IMR-90 (cell line): ENCODE data around the gene PSTK. TPM values are rescaled to one million over a fixed set of nuclear protein-coding genes. Genes with fewer than 3 reads are reported as not detected.

ENCODE experiments used
- ATAC-seq: fragments of 200-7000 bp; cut with Tn5 transposase; 2 replicates; pipeline ENCODE4 v1.9.1; 2020; ENCODE audit warnings: low read depth, mild to moderate bottlenecking, moderate library complexity
- BruUV-seq: library from RNA; stranded (reverse); fragments of 400-500 nt; replicated peaks from 2 replicates; lab custom pipeline; 2021; lab: Mats Ljungman, UMichigan
- CTCF ChIA-PET: fragments of 300-600 bp; formaldehyde crosslinking; extraction: SDS; loops from one replicate; lab custom pipeline; 2021; ENCODE audit warnings: antibody characterized with exemption; lab: Yijun Ruan, JAX
- POLR2A ChIA-PET: fragments of 300-600 bp; sonication (Branson Sonifier 250); formaldehyde crosslinking; loops from one replicate; lab custom pipeline; 2022; ENCODE audit warnings: antibody characterized with exemption; ENCODE audit not compliant: unreplicated experiment; lab: Charles Lee
- DNase-seq: peaks from one replicate; pipeline ENCODE4 v3.0.0; 2013
- H2AFZ ChIP-seq: replicated peaks from 2 replicates; pipeline ENCODE3; 2013; ENCODE audit warnings: low read length, mild to moderate bottlenecking; ENCODE audit not compliant: poor library complexity
- H2AK5ac ChIP-seq: 2 replicates; pipeline ENCODE4 v1.6.1; 2013; ENCODE audit warnings: low read depth, low read length, inconsistent platforms
- H2AK9ac ChIP-seq: replicated peaks from 2 replicates; pipeline ENCODE3; 2013; ENCODE audit warnings: mild to moderate bottlenecking, low read depth, low read length, moderate library complexity; ENCODE audit not compliant: poor library complexity
- H2BK120ac ChIP-seq: 2 replicates; pipeline ENCODE4 v1.6.1; 2013; ENCODE audit warnings: low read depth, low read length, inconsistent platforms
- H2BK15ac ChIP-seq: 3 replicates; pipeline ENCODE4 v1.6.1; 2013; ENCODE audit warnings: low read depth, low read length, inconsistent platforms
- H2BK20ac ChIP-seq: 2 replicates; pipeline ENCODE4 v1.6.1; 2013; ENCODE audit warnings: low read depth, mild to moderate bottlenecking, inconsistent platforms, low read length, moderate library complexity
- H2BK5ac ChIP-seq: 2 replicates; pipeline ENCODE4 v1.6.1; 2013; ENCODE audit warnings: mild to moderate bottlenecking, low read depth, low read length, inconsistent platforms; ENCODE audit not compliant: poor library complexity, severe bottlenecking
- H3K14ac ChIP-seq: replicated peaks from 2 replicates; pipeline ENCODE4 v1.6.1; 2013; ENCODE audit warnings: low read depth, low read length, inconsistent platforms
- H3K18ac ChIP-seq: 2 replicates; pipeline ENCODE4 v1.6.1; 2013; ENCODE audit warnings: low read depth, low read length, control low read depth
- H3K23ac ChIP-seq: 2 replicates; pipeline ENCODE4 v1.6.1; 2013; ENCODE audit warnings: low read depth, low read length, inconsistent platforms
- H3K27ac ChIP-seq: 2 replicates; pipeline ENCODE4 v1.5.1; 2013; ENCODE audit warnings: mild to moderate bottlenecking, control low read depth, low read length; ENCODE audit not compliant: insufficient read depth
- H3K27me3 ChIP-seq: 2 replicates; pipeline ENCODE4 v1.6.1; 2013; ENCODE audit warnings: low read length; ENCODE audit not compliant: control insufficient read depth, insufficient read depth
- H3K36me3 ChIP-seq: 2 replicates; pipeline ENCODE4 v1.6.1; 2013; ENCODE audit warnings: low read length, mixed read lengths; ENCODE audit not compliant: control insufficient read depth, insufficient read depth
- H3K4ac ChIP-seq: 2 replicates; pipeline ENCODE4 v1.6.1; 2013; ENCODE audit warnings: low read depth, low read length, inconsistent platforms
- H3K4me1 ChIP-seq: 2 replicates; pipeline ENCODE4 v1.6.1; 2013; ENCODE audit warnings: low read length, mixed read lengths; ENCODE audit not compliant: control insufficient read depth, insufficient read depth
- H3K4me2 ChIP-seq: 2 replicates; pipeline ENCODE4 v1.6.1; 2013; ENCODE audit warnings: low read depth, mild to moderate bottlenecking, control low read depth, low read length, moderate library complexity
- H3K4me3 ChIP-seq: 2 replicates; pipeline ENCODE4 v1.5.1; 2013; ENCODE audit warnings: low read depth, mild to moderate bottlenecking, control low read depth, low read length, moderate library complexity; ENCODE audit not compliant: insufficient read depth
- H3K56ac ChIP-seq: 2 replicates; pipeline ENCODE4 v1.6.1; 2013; ENCODE audit warnings: low read length, inconsistent platforms; ENCODE audit not compliant: insufficient read depth; ENCODE audit errors: extremely low read depth
- H3K79me1 ChIP-seq, 2 experiments: 2 replicates each; pipeline ENCODE4 v1.6.1; 2013; ENCODE audit warnings: low read length in 2 of 2, inconsistent platforms in 1 of 2, low read depth in 1 of 2
- H3K9ac ChIP-seq: 2 replicates; pipeline ENCODE4 v1.6.1; 2013; ENCODE audit warnings: low read depth, low read length, control low read depth
- H3K9me1 ChIP-seq: 2 replicates; pipeline ENCODE4 v1.6.1; 2013; ENCODE audit warnings: low read length, inconsistent platforms; ENCODE audit not compliant: insufficient read depth
- H3K9me3 ChIP-seq: 2 replicates; pipeline ENCODE4 v1.6.1; 2013; ENCODE audit warnings: low read length; ENCODE audit not compliant: control insufficient read depth, insufficient read depth
- H4K20me1 ChIP-seq: 2 replicates; pipeline ENCODE4 v1.6.1; 2013; ENCODE audit warnings: low read length, inconsistent platforms; ENCODE audit not compliant: insufficient read depth
- H4K5ac ChIP-seq: 2 replicates; pipeline ENCODE4 v1.6.1; 2013; ENCODE audit warnings: mild to moderate bottlenecking, low read depth, low read length, control low read depth
- H4K8ac ChIP-seq, 2 experiments: 2 replicates each; pipeline ENCODE4 v1.6.1; 2013; ENCODE audit warnings: low read depth in 2 of 2, low read length in 2 of 2, control low read depth in 1 of 2, inconsistent platforms in 1 of 2
- H4K91ac ChIP-seq: 2 replicates; pipeline ENCODE4 v1.6.1; 2013; ENCODE audit warnings: low read depth, low read length, inconsistent platforms; ENCODE audit not compliant: insufficient read depth
- BHLHE40 ChIP-seq: fragments of 150-350 bp; IDR thresholded peaks from 2 replicates; pipeline ENCODE4 v1.6.1; 2016; ENCODE audit warnings: mild to moderate bottlenecking, low read depth, low read length
- FOS ChIP-seq: fragments of 150-350 bp; IDR thresholded peaks from 2 replicates; pipeline ENCODE4 v1.6.1; 2016; ENCODE audit warnings: low read depth, low read length
- MXI1 ChIP-seq: IDR thresholded peaks from 2 replicates; pipeline ENCODE4 v1.6.1; 2012; ENCODE audit warnings: low read depth, mild to moderate bottlenecking, low read length, moderate library complexity, borderline replicate concordance
- SMC3 ChIP-seq: fragments of 150-350 bp; IDR thresholded peaks from 2 replicates; pipeline ENCODE4 v1.6.1; 2016; ENCODE audit warnings: low read depth, mild to moderate bottlenecking, antibody characterized with exemption, low read length, moderate library complexity
- dilution Hi-C: fragments of 300-500 bp; cut with HindIII; formaldehyde crosslinking; loops from one replicate; pipeline ENCODE4 v1.14.3; 2018; ENCODE audit warnings: low sequenced_read_pairs; ENCODE audit not compliant: unreplicated experiment
- in situ Hi-C: fragments of 300-500 bp; cut with MboI; formaldehyde crosslinking; loops from 3 replicates; pipeline ENCODE4 v1.14.3; 2019; ENCODE audit warnings: low sequenced_read_pairs, inconsistent platforms, mixed read lengths
- intact Hi-C: fragments of 100-400 bp; cut with micrococcal nuclease; formaldehyde crosslinking; loops from 2 replicates; pipeline ENCODE4 v1.10.0; 2022
- polyA plus RNA-seq, 3 experiments: library from polyadenylated mRNA; depleted of rRNA; stranded (reverse); fragments of >200 nt; gene quantifications; 2 replicates each; pipeline ENCODE4 v1.2.3, GENCODE V29; 2012; ENCODE audit warnings: low replicate concordance in 1 of 3
- total RNA-seq: library from RNA; depleted of rRNA; stranded (reverse); fragments of >200 nt; gene quantifications from 2 replicates; pipeline ENCODE4 v1.2.3, GENCODE V29; 2012; rRNA removed

Gene PSTK
- total and polyA plus RNA-seq, 2 of the 4 experiments (the other 2 are of a cell fraction), result 4.1 to 4.2 TPM

DNA sequence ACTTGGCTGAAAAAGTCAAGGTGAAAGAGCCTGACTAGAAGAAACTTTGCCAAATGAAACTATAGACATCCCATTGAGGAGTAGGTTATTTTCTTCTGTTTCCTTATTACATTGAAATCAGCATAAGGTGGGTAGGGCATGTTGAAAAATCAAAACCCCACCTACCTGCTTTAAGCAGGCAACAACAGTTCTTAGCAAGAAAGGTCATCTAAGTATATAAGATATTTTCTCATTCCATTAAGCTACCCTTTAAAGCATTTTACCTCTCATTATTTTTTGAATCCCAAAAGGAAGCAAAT, 59.4 kb downstream of the PSTK start:
- Histone ChIP-seq H3K4me2 (no peak overlapping the region), H3K4me1 (no peaks in the 10 kb centered on the region), H2AK5ac (no peak overlapping the region), H2BK5ac (no peak overlapping the region), H3K4me3 (no peak overlapping the region), H3K9me3 (no peaks in the 10 kb centered on the region), H3K4ac (no peak overlapping the region), H3K23ac (no peak overlapping the region), H4K20me1 (no peaks in the 10 kb centered on the region), H4K91ac (no peak overlapping the region), H3K36me3 (0 out of 2 replicates have a peak, but pooled peaks cover 1% of the 10 kb centered on the region), H3K9ac (no peak overlapping the region), H2BK120ac (no peak overlapping the region), H3K27me3 (no peaks in the 10 kb centered on the region), H2AFZ (no peak overlapping the region), H3K56ac (no peak overlapping the region), H3K9me1 (no peaks in the 10 kb centered on the region), H3K79me1 (no peaks in the 10 kb centered on the region), H3K27ac (no peak overlapping the region), H4K5ac (no peak overlapping the region), H2AK9ac (no peak overlapping the region), H2BK20ac (no peak overlapping the region), H3K14ac (no peak overlapping the region), H4K8ac (no peak overlapping the region), H3K18ac (no peak overlapping the region), H2BK15ac (no peak overlapping the region)
- ChIA-PET POLR2A (no interaction called here), CTCF (no interaction called here)
- in situ Hi-C loops (loop anchor here (25.0 kb wide), 1 partner anchor 923 kb away; no protein-coding TSS in a partner anchor), dilution Hi-C loops (no loop called here), intact Hi-C loops (no loop called here)
- DNase-seq, result no peak
- TF ChIP-seq BHLHE40 (no peak), FOS (no peak), MXI1 (no peak), SMC3 (no peak)
- no TSS peak for BruUV-seq
- ATAC-seq, result no peak

Other genes starting within 250 kb of the PSTK start
- gene CUZD1, start 134.5 kb upstream of the PSTK start, total RNA-seq, result 0.36 and 0.56 TPM in 2 replicates
- 0.56 and 0.67 TPM in 2 replicates for gene CUZD1, start 134.5 kb upstream of the PSTK start, polyA plus RNA-seq (2012; rRNA removed)
- 1.6 and 2.2 TPM in 2 replicates for gene FAM24B, start 100.8 kb upstream of the PSTK start, total RNA-seq
- 3.4 and 4.3 TPM in 2 replicates for gene FAM24B, start 100.8 kb upstream of the PSTK start, polyA plus RNA-seq (2012; rRNA removed)
- gene FAM24A, start 69.8 kb upstream of the PSTK start, total RNA-seq, result not detected in 2 replicates
- not detected in 2 replicates for gene FAM24A, start 69.8 kb upstream of the PSTK start, polyA plus RNA-seq (2012; rRNA removed)
- gene C10orf88, start 26.2 kb upstream of the PSTK start, total RNA-seq, result 12.2 and 16.4 TPM in 2 replicates
- 4.0 and 5.9 TPM in 2 replicates for gene C10orf88, start 26.2 kb upstream of the PSTK start, polyA plus RNA-seq (2012; rRNA removed)
- 2.9 and 4.2 TPM in 2 replicates for gene IKZF5, start 28.4 kb downstream of the PSTK start, total RNA-seq
- gene IKZF5, start 28.4 kb downstream of the PSTK start, polyA plus RNA-seq (2012; rRNA removed), result 4.4 and 5.1 TPM in 2 replicates
- 9.2 and 10.6 TPM in 2 replicates for gene ACADSB, start 28.6 kb downstream of the PSTK start, total RNA-seq
- gene ACADSB, start 28.6 kb downstream of the PSTK start, polyA plus RNA-seq (2012; rRNA removed), result 3.8 and 6.2 TPM in 2 replicates
- not detected in 2 replicates for gene HMX3, start 155.6 kb downstream of the PSTK start, total RNA-seq
- not detected in 2 replicates for gene HMX3, start 155.6 kb downstream of the PSTK start, polyA plus RNA-seq (2012; rRNA removed)
- gene HMX2, start 167.7 kb downstream of the PSTK start, total RNA-seq, result not detected in 2 replicates
- not detected in 2 replicates for gene HMX2, start 167.7 kb downstream of the PSTK start, polyA plus RNA-seq (2012; rRNA removed)
- 346 and 384 TPM in 2 replicates for gene BUB3, start 174.0 kb downstream of the PSTK start, total RNA-seq
- 214 and 215 TPM in 2 replicates for gene BUB3, start 174.0 kb downstream of the PSTK start, polyA plus RNA-seq (2012; rRNA removed)